Activated naive CD8-positive, alpha-beta T cell treated with anti-CD3 and anti-CD28 coated beads, Interleukin-2, amount 50 U/mL, for 24 hours (primary cell): ENCODE results near the gene SPECC1.
"Not testable (repeated sequence)": the region's sequence is repeated elsewhere in the genome, so short reads cannot be mapped to it uniquely, and the experiment has no call there.

Source experiments
- ATAC-seq: fragments of 150-1000 bp; cut with Tn5 transposase; one replicate; pipeline ENCODE4 v1.10.0; 2021
- DNase-seq: peaks from one replicate; pipeline ENCODE4 v3.0.0; 2021
- H3K27ac Mint-ChIP-seq: one replicate; pipeline ENCODE4 v1.8.0; 2021; ENCODE audit warnings: mild to moderate bottlenecking, mixed read lengths
- H3K27me3 Mint-ChIP-seq: one replicate; pipeline ENCODE4 v1.8.0; 2021; ENCODE audit warnings: mixed read lengths
- H3K36me3 Mint-ChIP-seq: one replicate; pipeline ENCODE4 v1.8.0; 2021; ENCODE audit warnings: low read depth, mixed read lengths
- H3K4me1 Mint-ChIP-seq: one replicate; pipeline ENCODE4 v1.8.0; 2021; ENCODE audit warnings: mixed read lengths
- H3K4me3 Mint-ChIP-seq: one replicate; pipeline ENCODE4 v1.8.0; 2021; ENCODE audit warnings: mild to moderate bottlenecking, moderate library complexity, mixed read lengths
- H3K9me3 Mint-ChIP-seq: one replicate; pipeline ENCODE4 v1.8.0; 2021; ENCODE audit warnings: mixed read lengths

Gene SPECC1

DNA sequence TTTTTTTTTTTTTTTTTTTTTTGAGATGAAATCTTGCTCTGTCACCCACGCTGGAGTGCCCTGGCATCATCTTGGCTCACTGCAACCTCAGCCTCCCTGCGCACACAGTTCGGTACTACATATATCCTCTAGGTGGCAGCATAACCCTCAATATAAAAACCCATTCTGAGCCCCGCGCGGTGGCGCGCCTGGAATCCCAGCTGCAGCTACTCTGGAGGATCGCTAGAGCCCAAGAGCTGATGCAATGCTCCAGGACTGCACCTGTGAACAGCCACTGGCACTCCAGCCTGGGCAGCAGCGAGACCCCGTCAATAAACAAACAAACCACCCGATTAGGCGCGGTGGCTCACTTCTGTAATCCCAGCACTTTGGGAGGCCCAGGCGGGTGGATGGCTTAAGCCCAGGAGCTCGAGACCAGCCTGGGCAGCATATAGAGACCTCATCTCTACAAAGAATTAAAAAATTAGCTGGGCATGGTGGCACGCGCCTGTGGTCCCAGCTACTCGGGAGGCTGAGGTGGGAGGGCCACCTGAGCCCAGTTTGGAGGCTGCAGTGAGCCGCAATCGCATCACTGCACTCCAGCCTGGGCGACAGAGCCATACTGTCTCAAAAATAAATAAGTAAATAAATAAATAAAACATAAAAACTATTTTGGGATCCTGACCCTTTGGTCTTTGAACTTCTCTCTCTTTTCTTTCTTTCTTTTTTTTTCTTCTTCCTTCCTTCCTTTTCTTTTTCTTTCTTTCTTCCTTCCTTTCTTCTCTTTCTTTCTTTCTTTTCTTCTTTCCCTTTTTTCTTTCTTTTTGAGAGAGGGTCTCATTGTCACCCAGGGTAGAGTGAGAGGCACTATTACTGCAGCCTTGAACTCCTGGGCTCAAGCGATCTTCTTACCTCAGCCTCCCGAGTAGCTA is 16.1 kb upstream of the SPECC1 start:
- Mint-ChIP-seq H3K27ac (peak overlapping the region; percentile 64), H3K9me3 (no peaks in the 10 kb centered on the region), H3K27me3 (peaks cover 9% of the 10 kb centered on the region), H3K4me1 (no peaks in the 10 kb centered on the region), H3K4me3 (no peak overlapping the region), H3K36me3 (no peaks in the 10 kb centered on the region)
- ATAC-seq (peak; percentile 97), DNase-seq (peak; percentile 73)

DNA sequence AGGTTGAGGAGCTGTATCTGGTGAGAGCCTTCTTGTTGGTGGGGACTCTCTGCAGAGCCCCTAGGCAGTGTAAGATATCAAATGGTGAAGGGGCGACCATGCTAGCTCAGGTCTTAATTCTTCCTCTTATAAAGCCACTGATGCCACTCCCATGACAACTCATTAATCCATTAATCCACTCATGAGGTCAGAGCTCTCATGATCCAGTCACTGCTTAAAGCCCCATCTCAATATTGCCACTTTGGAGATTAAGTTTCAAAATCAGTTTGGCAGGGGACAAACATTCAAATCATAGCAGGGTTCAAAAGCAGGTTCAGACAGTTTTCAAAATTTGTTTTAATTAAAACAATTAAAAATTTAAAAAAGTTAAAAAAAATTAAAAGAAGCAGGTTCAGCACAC is 13.1 kb upstream of the SPECC1 start:
- no peak for ATAC-seq
- Mint-ChIP-seq H3K4me3 (no peak overlapping the region), H3K27me3 (peaks cover 17% of the 10 kb centered on the region), H3K4me1 (no peaks in the 10 kb centered on the region), H3K9me3 (no peaks in the 10 kb centered on the region), H3K36me3 (no peaks in the 10 kb centered on the region), H3K27ac (no peak overlapping the region)
- DNase-seq: no peak

DNA sequence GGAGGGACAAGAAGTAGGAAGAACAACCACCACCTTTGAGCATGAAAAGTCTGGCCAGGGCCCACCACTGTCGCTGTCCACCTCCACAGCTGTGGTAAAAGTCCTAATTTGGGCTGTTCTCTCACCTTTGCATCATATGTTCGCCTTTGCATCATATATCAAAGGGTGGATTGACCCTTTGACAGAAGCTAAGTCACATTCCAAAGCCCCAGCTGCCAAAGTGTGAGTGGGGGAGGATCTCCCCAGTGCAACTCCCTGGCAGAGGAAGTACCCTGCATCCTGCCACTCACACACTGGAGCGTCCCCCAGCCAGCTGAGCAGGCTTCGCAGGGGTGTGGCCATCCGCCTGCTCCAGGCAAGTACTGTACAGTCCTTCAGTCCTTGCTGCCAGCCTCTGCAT is 12.7 kb upstream of the SPECC1 start:
- Mint-ChIP-seq H3K27ac (no peak overlapping the region), H3K4me1 (no peaks in the 10 kb centered on the region), H3K27me3 (peaks cover 17% of the 10 kb centered on the region), H3K36me3 (no peaks in the 10 kb centered on the region), H3K9me3 (no peaks in the 10 kb centered on the region), H3K4me3 (no peak overlapping the region)
- ATAC-seq (no peak), DNase-seq (no peak)

DNA sequence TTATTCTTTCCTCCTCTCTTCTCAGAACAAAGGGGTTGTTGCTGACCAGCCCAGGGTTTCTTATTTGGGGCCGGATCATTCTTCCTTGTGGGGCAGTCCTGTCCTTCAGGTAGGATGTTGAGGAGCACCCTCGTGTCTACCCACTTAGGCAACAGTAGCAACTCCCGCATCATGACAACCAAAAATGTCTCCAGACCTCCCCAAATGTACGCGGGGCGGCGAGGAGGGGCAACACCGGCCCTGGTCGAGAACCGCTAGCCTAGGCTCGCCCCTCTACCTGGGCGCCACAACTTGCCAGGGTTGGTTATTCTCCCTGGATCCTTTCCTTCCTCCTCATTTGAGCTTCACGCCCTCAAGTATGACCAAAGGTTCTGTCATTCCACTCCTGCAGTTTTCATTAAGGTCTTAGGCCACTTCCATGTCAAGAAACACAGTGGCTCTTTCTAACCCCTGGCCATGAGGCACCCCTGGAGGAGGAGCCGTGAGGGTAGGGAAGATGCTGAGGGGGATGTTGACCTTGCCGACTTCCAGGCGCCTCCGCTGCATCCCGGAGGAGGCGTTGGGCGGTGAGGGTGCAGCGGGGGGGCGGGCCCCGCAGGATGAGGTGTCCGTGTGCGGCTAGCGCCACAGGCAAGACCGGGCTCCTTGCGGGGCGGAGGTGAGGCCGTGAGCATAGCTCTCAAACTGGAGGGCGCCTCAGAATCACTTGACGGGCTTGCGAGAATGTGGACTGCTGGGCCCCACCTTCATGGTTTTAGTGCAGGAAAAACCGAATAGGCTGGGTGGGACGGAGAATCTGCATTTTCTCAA is 712 bp upstream of the SPECC1 start:
- H3K36me3 Mint-ChIP-seq: no peaks in the 10 kb centered on the region
- peaks cover 12% of the 10 kb centered on the region for H3K4me1 Mint-ChIP-seq
- peak overlapping the region; percentile 84 for H3K4me3 Mint-ChIP-seq
- no peak overlapping the region for H3K27ac Mint-ChIP-seq
- peaks cover 56% of the 10 kb centered on the region for H3K27me3 Mint-ChIP-seq
- DNase-seq (peak; percentile 27), ATAC-seq (peak; percentile 26)
- no peaks in the 10 kb centered on the region for H3K9me3 Mint-ChIP-seq

DNA sequence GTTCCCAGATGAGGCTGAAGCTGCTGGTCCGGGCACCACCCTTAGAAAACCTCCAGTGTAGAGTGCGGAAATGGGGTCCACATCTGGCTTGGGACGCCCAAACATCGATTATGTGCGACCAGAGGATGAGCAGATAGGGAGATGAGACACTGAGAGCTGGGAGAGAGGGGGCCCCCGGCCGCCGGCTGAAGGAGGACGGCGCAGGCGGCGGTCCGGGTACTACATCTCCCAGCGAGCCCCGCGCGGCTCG is 182 bp upstream of the SPECC1 start:
- peaks cover 60% of the 10 kb centered on the region for H3K27me3 Mint-ChIP-seq
- H3K9me3 Mint-ChIP-seq: no peaks in the 10 kb centered on the region
- peak overlapping the region; percentile 84 for H3K4me3 Mint-ChIP-seq
- ATAC-seq: no peak
- no peak overlapping the region for H3K27ac Mint-ChIP-seq
- DNase-seq: no peak
- H3K4me1 Mint-ChIP-seq: peaks cover 12% of the 10 kb centered on the region
- H3K36me3 Mint-ChIP-seq: no peaks in the 10 kb centered on the region

DNA sequence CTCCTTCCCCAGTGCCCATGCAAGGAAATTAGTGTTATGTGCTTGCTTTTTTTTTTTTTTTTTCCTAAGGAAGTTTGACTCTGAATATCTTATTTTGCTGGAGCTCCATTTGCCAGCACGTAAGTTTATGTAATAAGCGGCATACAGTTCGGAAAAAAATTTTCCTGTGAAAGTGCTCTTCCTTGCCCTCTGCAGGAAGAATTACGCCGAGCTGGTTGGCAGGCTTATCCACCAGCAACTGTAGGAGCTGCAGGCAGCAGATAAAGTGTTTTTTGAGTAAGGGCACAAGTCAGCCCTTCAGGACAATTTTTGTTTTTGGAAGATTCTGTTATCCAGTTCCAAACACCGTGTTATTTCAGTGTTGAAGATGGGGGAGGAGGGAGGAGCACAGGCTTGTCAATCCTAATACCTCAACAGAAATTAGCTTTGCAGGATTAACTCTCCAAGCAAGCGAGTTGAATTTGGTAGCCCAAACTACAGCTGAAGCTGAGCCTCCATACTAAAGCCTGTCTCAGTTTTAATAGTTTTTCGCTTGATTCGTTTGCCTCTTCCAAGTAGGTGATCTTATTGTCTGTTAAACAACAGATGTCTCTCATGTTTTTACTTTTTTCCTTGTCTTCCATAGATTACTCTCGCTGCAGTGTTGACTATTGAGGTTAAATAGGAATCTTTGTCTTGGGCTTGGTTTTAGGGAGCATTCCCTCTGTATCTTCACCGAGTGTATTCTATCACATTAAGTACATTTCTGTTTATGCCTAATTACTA is 1.1 kb downstream of the SPECC1 start:
- H3K27me3 Mint-ChIP-seq: peaks cover 61% of the 10 kb centered on the region
- H3K36me3 Mint-ChIP-seq: no peaks in the 10 kb centered on the region
- H3K4me3 Mint-ChIP-seq: peak overlapping the region; percentile 78
- peaks cover 12% of the 10 kb centered on the region for H3K4me1 Mint-ChIP-seq
- no peak for DNase-seq
- H3K27ac Mint-ChIP-seq: no peak overlapping the region
- no peak for ATAC-seq
- no peaks in the 10 kb centered on the region for H3K9me3 Mint-ChIP-seq

DNA sequence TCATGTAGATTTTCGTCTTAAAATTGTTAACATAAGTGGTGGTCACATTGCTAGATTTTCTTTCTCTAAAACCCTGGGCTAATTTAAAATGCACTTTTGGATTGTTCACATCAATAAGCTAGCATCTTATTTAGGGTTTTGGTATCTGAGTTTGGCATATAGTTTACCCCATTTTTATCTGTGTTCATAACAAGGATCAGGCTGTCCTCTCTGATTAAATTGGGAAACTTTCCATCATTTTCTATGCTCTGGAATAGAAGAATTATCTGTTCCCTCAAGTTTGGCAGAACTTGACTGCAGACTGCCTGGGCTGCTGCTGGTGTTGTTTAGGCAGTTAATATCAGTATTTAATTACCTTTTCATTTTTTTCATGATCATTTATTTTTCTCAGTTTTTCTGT is 1.8 kb downstream of the SPECC1 start:
- Mint-ChIP-seq H3K27ac (no peak overlapping the region), H3K4me3 (peak overlapping the region; percentile 78), H3K27me3 (peaks cover 57% of the 10 kb centered on the region), H3K36me3 (no peaks in the 10 kb centered on the region), H3K9me3 (no peaks in the 10 kb centered on the region), H3K4me1 (peaks cover 12% of the 10 kb centered on the region)
- DNase-seq (no peak), ATAC-seq (no peak)

DNA sequence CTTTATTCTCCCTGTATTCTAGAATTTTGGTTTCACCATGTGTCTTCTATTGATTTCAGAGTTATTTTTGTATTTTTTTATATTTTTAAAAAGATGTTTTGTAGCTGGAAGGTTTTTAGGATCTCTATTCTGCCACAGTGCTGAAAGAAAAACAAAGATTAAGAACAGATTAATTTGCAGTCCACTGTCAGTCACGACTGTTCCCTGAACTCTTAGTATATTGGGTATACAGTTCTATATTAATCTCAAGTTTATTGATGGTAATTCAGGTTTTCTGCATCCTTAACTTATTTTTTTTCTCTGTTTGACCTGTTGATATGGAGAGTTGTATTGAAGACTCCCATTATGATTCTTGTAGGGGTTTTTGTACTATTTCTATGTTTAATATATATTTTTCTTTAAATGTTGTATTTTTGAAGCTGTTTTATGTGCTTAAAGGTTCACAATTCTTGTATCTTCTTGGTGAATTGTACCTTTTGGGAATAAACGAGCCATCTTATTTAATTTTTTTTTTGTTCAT is 2.9 kb downstream of the SPECC1 start:
- H3K9me3 Mint-ChIP-seq: no peaks in the 10 kb centered on the region
- no peak overlapping the region for H3K27ac Mint-ChIP-seq
- DNase-seq (no peak), ATAC-seq (no peak)
- no peak overlapping the region for H3K4me3 Mint-ChIP-seq
- H3K36me3 Mint-ChIP-seq: no peaks in the 10 kb centered on the region
- H3K27me3 Mint-ChIP-seq: peaks cover 50% of the 10 kb centered on the region
- peaks cover 12% of the 10 kb centered on the region for H3K4me1 Mint-ChIP-seq

DNA sequence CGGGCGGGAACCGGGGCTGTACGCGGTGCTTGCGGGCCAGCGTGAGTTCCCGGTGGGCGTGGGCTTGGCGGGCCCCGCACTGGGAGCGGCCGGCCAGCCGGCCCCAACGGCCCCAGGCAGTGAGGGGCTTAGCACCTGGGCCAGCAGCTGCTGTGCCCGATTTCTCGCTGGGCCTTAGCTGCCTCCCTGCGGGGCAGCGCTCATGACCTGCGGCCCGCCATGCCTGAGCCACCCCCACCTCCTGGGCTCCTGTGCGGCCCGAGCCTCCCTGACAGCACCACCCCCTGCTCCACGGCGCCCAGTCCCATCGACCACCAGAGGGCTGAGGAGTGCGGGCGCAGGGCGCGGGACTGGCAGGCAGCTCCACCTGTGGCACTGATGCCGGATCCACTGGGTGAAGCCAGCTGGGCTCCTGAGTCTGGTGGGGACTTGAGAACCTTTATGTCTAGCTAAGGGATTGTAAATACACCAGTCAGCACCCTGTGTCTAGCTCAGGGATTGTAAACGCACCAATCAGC is 7.4 kb downstream of the SPECC1 start:
- peaks cover 29% of the 10 kb centered on the region for H3K27me3 Mint-ChIP-seq
- not testable (repeated sequence) for H3K27ac Mint-ChIP-seq

DNA sequence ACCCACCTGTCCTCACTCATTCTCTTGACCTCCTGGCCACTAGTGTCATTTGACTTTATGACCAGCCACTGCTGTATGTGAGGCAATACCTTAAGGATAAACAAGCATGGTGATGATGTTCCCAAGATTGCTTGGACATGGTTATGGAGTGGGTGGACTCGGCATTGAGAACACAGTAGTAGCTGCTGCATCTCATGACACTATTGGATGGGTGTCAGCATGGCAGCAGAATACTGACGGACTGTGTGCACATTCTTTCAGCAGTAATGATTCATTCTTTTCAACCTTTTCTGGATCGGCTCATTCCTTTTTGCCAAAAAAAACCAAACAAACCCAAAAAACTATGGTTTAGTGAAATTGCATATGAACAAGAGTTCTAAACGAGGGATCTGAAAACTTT is 13.5 kb downstream of the SPECC1 start:
- Mint-ChIP-seq H3K4me3 (no peak overlapping the region), H3K9me3 (no peaks in the 10 kb centered on the region), H3K27ac (no peak overlapping the region), H3K36me3 (no peaks in the 10 kb centered on the region), H3K27me3 (peaks cover 4% of the 10 kb centered on the region), H3K4me1 (no peaks in the 10 kb centered on the region)
- ATAC-seq (no peak), DNase-seq (no peak)

More for the DNA sequence above, 7.4 kb downstream of the SPECC1 start:
- not testable (repeated sequence) for H3K36me3 Mint-ChIP-seq, H3K4me1 Mint-ChIP-seq, H3K4me3 Mint-ChIP-seq, ATAC-seq, H3K9me3 Mint-ChIP-seq, DNase-seq

DNA sequence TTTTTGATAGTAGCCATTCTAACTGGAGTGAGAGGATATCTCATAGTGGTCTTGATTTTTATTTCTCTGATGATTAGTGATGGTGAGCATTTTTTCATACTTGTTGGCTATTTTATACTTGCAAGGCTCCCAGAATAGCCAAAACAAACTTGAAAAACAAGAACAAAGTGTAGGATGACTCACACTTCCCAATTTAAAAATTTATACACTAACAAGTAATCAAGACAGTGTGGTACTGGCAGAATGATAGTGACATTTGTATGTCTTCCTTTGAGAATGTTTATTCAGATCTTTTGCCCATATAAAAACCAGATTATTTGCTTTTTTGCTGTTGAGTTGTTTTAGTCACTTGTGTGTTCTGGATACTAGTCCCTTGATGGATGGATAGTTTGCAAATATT is 17.8 kb downstream of the SPECC1 start:
- DNase-seq: no peak
- no peaks in the 10 kb centered on the region for H3K4me1 Mint-ChIP-seq
- no peaks in the 10 kb centered on the region for H3K9me3 Mint-ChIP-seq
- H3K27me3 Mint-ChIP-seq: peaks cover 10% of the 10 kb centered on the region
- no peak overlapping the region for H3K27ac Mint-ChIP-seq
- no peaks in the 10 kb centered on the region for H3K36me3 Mint-ChIP-seq
- H3K4me3 Mint-ChIP-seq: no peak overlapping the region
- no peak for ATAC-seq

DNA sequence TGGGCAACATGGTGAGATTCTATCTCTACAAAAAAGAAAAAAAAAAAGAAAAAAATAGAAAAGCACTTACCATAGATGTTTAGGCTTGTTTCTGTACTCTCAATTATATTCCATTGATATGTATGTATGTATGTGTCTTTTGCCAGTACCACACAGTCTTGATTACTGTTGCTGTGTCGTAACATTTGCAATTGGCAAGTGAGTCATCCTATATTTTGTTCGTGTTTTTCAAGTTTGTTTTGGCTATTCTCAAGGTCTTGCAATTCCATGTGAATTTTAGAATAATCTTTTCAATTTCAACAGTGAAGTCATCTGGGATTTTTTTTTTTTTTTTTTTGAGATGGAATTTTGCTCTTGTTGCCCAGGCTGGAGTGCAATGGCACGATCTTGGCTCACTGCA is 19.3 kb downstream of the SPECC1 start:
- H3K27ac Mint-ChIP-seq: no peak overlapping the region
- peaks cover 10% of the 10 kb centered on the region for H3K27me3 Mint-ChIP-seq
- no peaks in the 10 kb centered on the region for H3K9me3 Mint-ChIP-seq

DNA sequence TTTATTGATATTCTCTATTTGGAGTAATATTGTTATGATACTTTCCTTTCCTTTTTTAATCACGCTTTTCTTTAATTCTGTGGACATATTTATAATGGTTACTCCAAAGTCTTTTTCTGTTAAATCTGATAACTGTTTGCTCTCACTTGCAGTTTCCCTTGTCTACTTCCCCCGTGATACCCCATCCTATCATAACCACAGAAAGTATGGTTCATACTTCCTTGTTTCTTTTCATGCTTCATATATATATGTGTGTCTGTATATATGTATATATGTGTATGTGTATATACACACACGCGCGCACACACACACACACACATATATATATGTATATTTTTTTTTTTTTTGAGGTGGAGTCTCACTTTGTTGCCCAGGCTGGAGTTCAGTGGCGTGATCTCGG is 23.5 kb downstream of the SPECC1 start:
- Mint-ChIP-seq H3K27ac (no peak overlapping the region), H3K9me3 (no peaks in the 10 kb centered on the region), H3K36me3 (no peaks in the 10 kb centered on the region), H3K4me1 (peaks cover 8% of the 10 kb centered on the region), H3K27me3 (peaks cover 9% of the 10 kb centered on the region), H3K4me3 (no peak overlapping the region)
- ATAC-seq: peak; percentile 57
- DNase-seq: no peak

More for the DNA sequence above, 19.3 kb downstream of the SPECC1 start:
- no peaks in the 10 kb centered on the region for H3K36me3 Mint-ChIP-seq
- H3K4me3 Mint-ChIP-seq: no peak overlapping the region
- peaks cover 8% of the 10 kb centered on the region for H3K4me1 Mint-ChIP-seq
- DNase-seq (no peak), ATAC-seq (no peak)

DNA sequence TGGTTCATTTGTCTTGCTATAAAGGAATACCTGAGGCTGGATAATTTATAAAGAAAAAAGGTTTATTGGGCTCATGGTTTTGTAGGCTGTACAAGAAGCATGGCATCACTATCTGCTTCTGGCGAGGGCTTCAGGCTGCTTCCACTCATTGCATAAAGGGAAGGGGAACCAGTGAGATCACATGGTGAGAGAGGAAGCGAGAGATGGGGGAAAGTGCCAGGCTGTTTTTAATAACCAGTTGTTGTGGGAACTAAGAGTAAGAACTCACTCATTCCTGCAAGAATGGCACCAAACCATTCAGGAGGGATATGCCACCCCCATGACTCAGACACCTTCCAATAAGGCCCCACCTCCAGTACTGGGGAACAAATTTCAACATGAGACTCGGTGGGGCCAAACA is 24.3 kb downstream of the SPECC1 start:
- no peaks in the 10 kb centered on the region for H3K36me3 Mint-ChIP-seq
- peaks cover 8% of the 10 kb centered on the region for H3K4me1 Mint-ChIP-seq
- ATAC-seq (no peak), DNase-seq (no peak)
- H3K9me3 Mint-ChIP-seq: no peaks in the 10 kb centered on the region
- peaks cover 5% of the 10 kb centered on the region for H3K27me3 Mint-ChIP-seq
- H3K27ac Mint-ChIP-seq: no peak overlapping the region
- H3K4me3 Mint-ChIP-seq: no peak overlapping the region
